GM10266 (cell line): ENCODE measurements around the gene OR51V1.

Experiments
- DNase-seq: peaks from one replicate; pipeline ENCODE4 v3.0.0; 2012; ENCODE audit errors: extremely low spot score
- CTCF ChIP-seq: IDR thresholded peaks from 2 replicates; pipeline ENCODE4 v1.5.1; 2012; ENCODE audit warnings: mild to moderate bottlenecking, low read depth; ENCODE audit not compliant: control insufficient read depth, insufficient read depth; ENCODE audit errors: missing control alignments

The OR51V1 gene

GRCh38 chr11:5230266-5230665, 29.8 kb upstream of the OR51V1 start:
- DNase-seq = no peak
- no peak for TF ChIP-seq CTCF

GRCh38 chr11:5229796-5230195, 29.3 kb upstream of the OR51V1 start:
- TF ChIP-seq CTCF = no peak

GRCh38 chr11:5229356-5229755, 28.9 kb upstream of the OR51V1 start:
- no peak for DNase-seq
- no peak for TF ChIP-seq CTCF

More at GRCh38 chr11:5229796-5230195, 29.3 kb upstream of the OR51V1 start:
- no peak for DNase-seq

GRCh38 chr11:5228124-5228523, 27.6 kb upstream of the OR51V1 start:
- no peak for DNase-seq
- no peak for TF ChIP-seq CTCF

- no peak for TF ChIP-seq CTCF
- no peak for DNase-seq
Measured at GRCh38 chr11:5227681-5228080, 27.2 kb upstream of the OR51V1 start.

GRCh38 chr11:5226732-5227310, 26.3 kb upstream of the OR51V1 start, which contains the start of gene HBB:
Gene HBB, minus strand, starts transcription at chr11:5227071. Its CDS starts 50 bp downstream, at chr11:5227021.
- no peak for DNase-seq
- TF ChIP-seq CTCF = no peak

GRCh38 chr11:5225480-5225871, 25.0 kb upstream of the OR51V1 start:
- no peak for TF ChIP-seq CTCF
- no peak for DNase-seq
